Activated effector memory CD4-positive, alpha-beta T cell treated with Interleukin-2 at 50 U/mL for 16 hours (primary cell): ENCODE data around the gene SPINK1.
"Not testable (repeated sequence)": the region's sequence is repeated elsewhere in the genome, so short reads cannot be mapped to it uniquely, and the experiment has no call there.

Experiments
- DNase-seq: peaks from one replicate; pipeline ENCODE4 v3.0.0-alpha.2; 2020

SPINK1 gene

GRCh38 chr5:147831465-147831864 lies at the start of gene SPINK1:
Gene SPINK1, minus strand, starts transcription at chr5:147831671. Its CDS starts 94 bp downstream, at chr5:147831577.
- DNase-seq = no peak

GRCh38 chr5:147880487-147880886 lies 49.0 kb upstream of the SPINK1 start:
- DNase-seq = no peak

- DNase-seq = no peak
Observed at GRCh38 chr5:147879784-147880183, 48.3 kb upstream of the SPINK1 start.

- no peak for DNase-seq
Observed at GRCh38 chr5:147878066-147878759, 46.7 kb upstream of the SPINK1 start, which contains the start of gene SCGB3A2. Gene SCGB3A2, plus strand, starts transcription at chr5:147878711. Its CDS starts 93 bp downstream, at chr5:147878804.

GRCh38 chr5:147876626-147877025 lies 45.2 kb upstream of the SPINK1 start:
- no peak for DNase-seq

- DNase-seq = no peak
Observed at GRCh38 chr5:147876141-147876540, 44.7 kb upstream of the SPINK1 start.

- no peak for DNase-seq
Observed at GRCh38 chr5:147874910-147875367, 43.5 kb upstream of the SPINK1 start.

GRCh38 chr5:147874118-147874875 lies 42.8 kb upstream of the SPINK1 start:
- DNase-seq = not testable (repeated sequence)

- not testable (repeated sequence) for DNase-seq
Observed at GRCh38 chr5:147872744-147873435, 41.4 kb upstream of the SPINK1 start.

GRCh38 chr5:147871980-147872549 lies 40.6 kb upstream of the SPINK1 start:
- not testable (repeated sequence) for DNase-seq

GRCh38 chr5:147869892-147870291 lies 38.4 kb upstream of the SPINK1 start:
- DNase-seq = not testable (repeated sequence)

GRCh38 chr5:147869112-147869511 lies 37.6 kb upstream of the SPINK1 start:
- no peak for DNase-seq

- no peak for DNase-seq
Observed at GRCh38 chr5:147863454-147864158, 32.1 kb upstream of the SPINK1 start.

- DNase-seq = no peak
Observed at GRCh38 chr5:147860641-147861025, 29.2 kb upstream of the SPINK1 start.

GRCh38 chr5:147859962-147860640 lies 28.6 kb upstream of the SPINK1 start:
- no peak for DNase-seq

GRCh38 chr5:147858565-147858964 lies 27.1 kb upstream of the SPINK1 start:
- no peak for DNase-seq

GRCh38 chr5:147857302-147858129 lies 26.0 kb upstream of the SPINK1 start:
- peak; percentile 8 for DNase-seq

GRCh38 chr5:147856801-147857200 lies 25.3 kb upstream of the SPINK1 start:
- no peak for DNase-seq

GRCh38 chr5:147855774-147856069 lies 24.3 kb upstream of the SPINK1 start:
- no peak for DNase-seq

- DNase-seq = no peak
Observed at GRCh38 chr5:147854894-147855773, 23.7 kb upstream of the SPINK1 start.
